GM18520 (cell line): Measurements from ENCODE around the gene VPS26A.

ENCODE experiments used
- ATAC-seq: cut with Tn5 transposase; IDR thresholded peaks from one replicate; pipeline ENCODE4 v1.9.1; 2021; ENCODE audit not compliant: unreplicated experiment

Gene VPS26A

DNA sequence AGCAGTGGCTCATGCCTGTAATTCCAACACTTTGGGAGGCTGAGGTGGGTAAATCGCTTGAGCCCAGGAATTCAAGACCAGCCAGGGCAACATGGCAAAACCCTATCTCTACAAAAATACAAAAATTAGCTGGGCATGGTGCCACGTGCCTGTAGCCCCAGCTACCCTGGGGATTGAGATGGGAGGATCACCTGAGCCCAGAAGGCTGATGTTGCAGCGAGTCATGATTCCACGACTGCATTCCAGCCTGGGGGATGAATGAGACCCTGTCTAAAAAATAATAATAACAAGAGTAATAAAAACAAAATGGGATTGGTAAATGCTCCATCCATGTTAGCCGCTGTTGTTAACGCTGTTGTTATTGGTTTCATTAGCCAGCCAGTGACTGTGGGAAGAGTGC lies 94.9 kb downstream of the VPS26A start:
- no peak for ATAC-seq

DNA sequence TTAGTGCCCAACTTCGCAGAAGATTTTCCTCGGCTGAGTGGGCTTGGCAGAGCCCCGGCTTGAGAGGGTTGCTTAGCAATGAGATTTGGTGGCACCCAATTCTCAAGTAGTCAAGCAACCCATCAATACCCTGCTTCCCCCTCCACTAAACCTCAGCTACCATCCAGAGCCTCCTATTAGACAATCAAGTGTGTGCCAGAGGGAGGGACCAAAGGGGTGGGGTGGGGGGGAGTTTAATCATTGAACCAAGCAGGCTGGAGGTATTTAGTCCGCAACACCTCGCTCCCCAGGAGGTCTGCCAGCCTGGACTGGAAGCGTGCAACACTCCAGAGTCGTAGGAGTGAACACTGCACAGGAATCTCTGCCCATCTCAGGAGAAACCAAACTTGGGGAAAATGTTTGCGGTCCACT lies 96.1 kb downstream of the VPS26A start, which contains the start of gene HKDC1:
TSS of gene HKDC1 (plus strand) at position 292 of the 411 bp plus-strand sequence. CDS start at position 396, 104 bp downstream.
- no peak for ATAC-seq

DNA sequence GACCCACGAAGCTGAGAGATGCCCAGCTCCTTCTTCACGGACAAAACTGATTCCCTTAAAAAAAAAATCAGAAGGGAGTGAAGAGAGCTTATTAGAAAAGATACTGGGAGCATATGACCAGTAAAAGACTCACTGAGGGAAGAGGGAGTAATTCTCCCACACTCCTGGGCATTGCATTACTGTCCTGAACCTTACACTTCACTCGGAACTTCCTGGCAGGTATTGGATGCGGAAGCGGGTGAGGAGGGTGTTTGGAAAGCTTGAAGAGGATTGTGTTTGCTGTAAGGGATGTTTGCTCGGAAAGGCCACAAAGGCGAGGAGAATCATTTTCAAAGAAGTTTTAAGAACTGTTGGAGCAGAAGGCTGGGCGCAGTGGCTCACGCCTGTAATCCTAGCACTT lies 96.5 kb downstream of the VPS26A start:
- ATAC-seq, result no peak
